Cardiac muscle cell (in vitro differentiated cells and primary cell): ENCODE measurements around the gene SEMA3D. TPM values are rescaled to one million over a fixed set of nuclear protein-coding genes. Genes with fewer than 3 reads are reported as not detected.

Source experiments
- DNase-seq, 2 donors: peaks; one replicate each; pipeline versions ENCODE4 v3.0.0 to v3.0.0-alpha.2; 2010 to 2017; ENCODE audit warnings: low read depth in 1 of 2, low spot score in 1 of 2
- H3K27ac ChIP-seq: fragments of 200-600 bp; sonication (generic); 2 replicates; pipeline ENCODE4 v1.5.1; 2016
- H3K27me3 ChIP-seq: fragments of 200-600 bp; sonication (generic); 2 replicates; pipeline ENCODE4 v1.6.0; 2016; ENCODE audit warnings: control low read depth
- H3K36me3 ChIP-seq: fragments of 200-600 bp; sonication (generic); 2 replicates; pipeline ENCODE4 v1.5.1; 2016; ENCODE audit warnings: control low read depth
- H3K4me1 ChIP-seq: fragments of 200-600 bp; sonication (generic); 2 replicates; pipeline ENCODE4 v1.8.1; 2017; ENCODE audit warnings: low read depth, mild to moderate bottlenecking, mixed run types
- H3K4me3 ChIP-seq: fragments of 200-600 bp; sonication (generic); 2 replicates; pipeline ENCODE4 v1.5.1; 2016; ENCODE audit warnings: mild to moderate bottlenecking
- H3K9me3 ChIP-seq: fragments of 200-600 bp; sonication (generic); 2 replicates; pipeline ENCODE4 v1.5.1; 2017; ENCODE audit warnings: low read depth, mild to moderate bottlenecking, control low read depth
- polyA plus RNA-seq: library from polyadenylated mRNA; unstranded; fragments of >200 nt; fragmentation: Nextera tagmentation; extraction: Ambion mirVana; gene quantifications from 2 replicates; pipeline ENCODE4 v1.2.1, GENCODE V29; 2016
- total RNA-seq: library from RNA; depleted of rRNA; stranded (reverse); fragments of >200 nt; gene quantifications from 2 replicates; pipeline ENCODE4 v1.2.3, GENCODE V29; 2016
- TF ChIP-seq, protein P1 (sequence below): IDR thresholded peaks from 2 replicates; pipeline ENCODE4 v1.5.1; 2012; ENCODE audit warnings: low read depth, mild to moderate bottlenecking, low read length

The SEMA3D gene
- total and polyA plus RNA-seq, 2 experiments from 2014 or later = 2.1 to 3.7 TPM

DNA sequence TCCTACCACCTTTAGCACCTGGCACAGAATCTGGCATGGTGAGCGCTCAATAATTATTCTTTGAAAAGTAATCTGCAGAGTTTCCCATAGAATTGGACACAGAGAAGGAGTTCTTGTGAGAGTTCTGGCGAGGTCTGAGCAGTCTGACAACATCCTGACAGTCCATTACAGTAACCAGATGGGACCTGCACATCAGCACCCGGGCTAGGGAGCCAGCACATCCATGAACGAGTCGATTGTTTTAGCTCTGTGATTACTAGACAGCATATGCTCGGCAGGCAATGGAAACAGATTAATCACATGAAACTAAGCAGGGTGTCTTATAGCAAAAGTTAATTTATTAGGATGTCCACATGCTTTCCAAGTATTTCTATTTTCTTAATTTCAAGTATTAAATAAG is 96.7 kb downstream of the SEMA3D start:
- no peaks in the 10 kb centered on the region for H3K36me3 ChIP-seq
- H3K4me3 ChIP-seq = no peak overlapping the region
- TF ChIP-seq, protein P1, sequence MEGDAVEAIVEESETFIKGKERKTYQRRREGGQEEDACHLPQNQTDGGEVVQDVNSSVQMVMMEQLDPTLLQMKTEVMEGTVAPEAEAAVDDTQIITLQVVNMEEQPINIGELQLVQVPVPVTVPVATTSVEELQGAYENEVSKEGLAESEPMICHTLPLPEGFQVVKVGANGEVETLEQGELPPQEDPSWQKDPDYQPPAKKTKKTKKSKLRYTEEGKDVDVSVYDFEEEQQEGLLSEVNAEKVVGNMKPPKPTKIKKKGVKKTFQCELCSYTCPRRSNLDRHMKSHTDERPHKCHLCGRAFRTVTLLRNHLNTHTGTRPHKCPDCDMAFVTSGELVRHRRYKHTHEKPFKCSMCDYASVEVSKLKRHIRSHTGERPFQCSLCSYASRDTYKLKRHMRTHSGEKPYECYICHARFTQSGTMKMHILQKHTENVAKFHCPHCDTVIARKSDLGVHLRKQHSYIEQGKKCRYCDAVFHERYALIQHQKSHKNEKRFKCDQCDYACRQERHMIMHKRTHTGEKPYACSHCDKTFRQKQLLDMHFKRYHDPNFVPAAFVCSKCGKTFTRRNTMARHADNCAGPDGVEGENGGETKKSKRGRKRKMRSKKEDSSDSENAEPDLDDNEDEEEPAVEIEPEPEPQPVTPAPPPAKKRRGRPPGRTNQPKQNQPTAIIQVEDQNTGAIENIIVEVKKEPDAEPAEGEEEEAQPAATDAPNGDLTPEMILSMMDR = no peak
- no peaks in the 10 kb centered on the region for H3K4me1 ChIP-seq
- DNase-seq = peak; percentile 34 to 58
- no peaks in the 10 kb centered on the region for H3K27me3 ChIP-seq
- H3K27ac ChIP-seq = no peak overlapping the region
- H3K9me3 ChIP-seq = no peaks in the 10 kb centered on the region

DNA sequence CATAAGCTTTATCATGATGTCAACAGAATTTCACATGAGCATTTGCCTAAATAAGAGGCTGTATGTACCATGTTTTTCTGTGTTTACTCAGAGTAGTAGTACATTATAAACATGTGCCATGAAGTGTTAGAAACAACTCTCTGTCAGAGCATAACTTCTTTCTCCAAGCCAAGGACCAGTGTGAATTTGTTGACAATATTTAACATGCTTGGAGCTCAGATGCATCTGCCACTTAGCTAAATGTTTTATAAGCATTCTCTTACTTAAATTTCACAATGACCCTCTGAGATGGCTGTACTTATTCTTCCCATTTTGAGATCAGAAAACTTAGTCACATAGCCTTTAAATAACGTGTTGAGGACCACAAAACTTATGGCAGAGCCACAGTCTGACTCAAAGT is 105.0 kb downstream of the SEMA3D start:
- Histone ChIP-seq H3K36me3 (no peaks in the 10 kb centered on the region), H3K9me3 (no peaks in the 10 kb centered on the region), H3K27ac (no peak overlapping the region), H3K27me3 (no peaks in the 10 kb centered on the region), H3K4me1 (no peaks in the 10 kb centered on the region), H3K4me3 (no peak overlapping the region)
- DNase-seq = no peak
- TF ChIP-seq, protein P1 = no peak

DNA sequence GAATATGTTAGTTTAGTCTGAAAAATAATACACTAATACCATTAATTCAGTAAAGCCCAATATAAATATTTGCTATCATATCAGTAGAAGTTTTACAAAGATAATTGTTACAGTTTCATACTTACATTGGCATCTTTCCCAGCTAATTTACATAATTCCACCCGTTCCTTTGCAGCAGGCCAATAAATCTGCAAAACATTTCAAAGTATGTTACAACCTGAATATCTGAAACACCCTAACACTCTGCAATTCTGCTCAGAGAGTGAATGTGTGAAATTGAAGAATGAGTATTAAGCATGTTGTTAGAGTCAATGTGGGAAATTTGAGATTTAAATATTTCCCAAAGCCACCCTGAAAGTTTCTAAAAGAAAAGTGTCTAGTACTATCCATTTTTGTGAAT is 105.5 kb downstream of the SEMA3D start:
- no peaks in the 10 kb centered on the region for H3K9me3 ChIP-seq

DNA sequence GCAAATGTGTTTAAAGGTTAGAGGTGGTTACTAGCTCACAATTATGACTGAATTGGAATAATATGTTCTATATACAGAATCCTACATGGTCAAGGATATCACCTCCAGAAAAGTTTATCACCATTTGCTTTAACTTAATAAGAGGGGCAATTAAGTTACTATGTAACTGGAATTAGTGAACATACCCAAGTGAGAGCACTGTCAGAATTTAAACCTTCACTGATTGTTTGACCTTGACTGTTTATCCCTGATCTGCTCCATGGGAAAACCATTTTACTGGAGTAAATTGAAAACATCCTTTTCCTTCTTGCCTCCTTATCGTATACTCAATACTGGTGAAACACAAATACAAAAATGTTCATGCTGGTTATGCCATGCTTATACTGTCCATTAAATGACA is 107.4 kb downstream of the SEMA3D start:
- TF ChIP-seq, protein P1 = no peak
- no peaks in the 10 kb centered on the region for H3K9me3 ChIP-seq

More for the DNA sequence above, 105.5 kb downstream of the SEMA3D start:
- Histone ChIP-seq H3K27me3 (no peaks in the 10 kb centered on the region), H3K4me1 (no peaks in the 10 kb centered on the region), H3K4me3 (no peak overlapping the region), H3K36me3 (no peaks in the 10 kb centered on the region), H3K27ac (no peak overlapping the region)
- TF ChIP-seq, protein P1 = no peak
- DNase-seq = no peak

DNA sequence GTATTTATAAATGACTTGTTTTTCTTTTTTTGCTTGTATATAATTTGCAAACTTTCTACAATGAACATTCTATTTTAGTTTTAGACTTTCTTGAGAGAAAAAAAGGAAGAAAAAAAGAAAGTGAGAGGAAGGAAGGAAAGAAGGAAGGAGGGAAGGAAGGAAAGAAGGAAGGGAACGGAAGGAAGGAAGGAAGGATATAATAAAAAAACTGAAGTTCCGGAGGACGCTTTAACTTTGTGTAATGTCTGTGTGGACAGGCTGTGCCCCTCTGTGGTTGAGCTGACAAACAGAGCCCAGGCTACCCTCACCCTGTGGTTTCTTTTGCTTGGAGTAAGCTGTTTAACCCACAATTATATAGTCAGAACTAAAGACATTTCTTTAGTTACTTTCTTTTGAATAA is 108.7 kb downstream of the SEMA3D start:
- no peaks in the 10 kb centered on the region for H3K4me1 ChIP-seq
- TF ChIP-seq, protein P1 = no peak
- no peaks in the 10 kb centered on the region for H3K27me3 ChIP-seq
- H3K36me3 ChIP-seq = no peaks in the 10 kb centered on the region
- H3K9me3 ChIP-seq = no peaks in the 10 kb centered on the region
- DNase-seq = no peak
- H3K4me3 ChIP-seq = no peak overlapping the region
- H3K27ac ChIP-seq = no peak overlapping the region

More for the DNA sequence above, 107.4 kb downstream of the SEMA3D start:
- no peaks in the 10 kb centered on the region for H3K36me3 ChIP-seq
- H3K27me3 ChIP-seq = no peaks in the 10 kb centered on the region
- H3K4me3 ChIP-seq = no peak overlapping the region
- no peak for DNase-seq
- H3K4me1 ChIP-seq = no peaks in the 10 kb centered on the region
- no peak overlapping the region for H3K27ac ChIP-seq

DNA sequence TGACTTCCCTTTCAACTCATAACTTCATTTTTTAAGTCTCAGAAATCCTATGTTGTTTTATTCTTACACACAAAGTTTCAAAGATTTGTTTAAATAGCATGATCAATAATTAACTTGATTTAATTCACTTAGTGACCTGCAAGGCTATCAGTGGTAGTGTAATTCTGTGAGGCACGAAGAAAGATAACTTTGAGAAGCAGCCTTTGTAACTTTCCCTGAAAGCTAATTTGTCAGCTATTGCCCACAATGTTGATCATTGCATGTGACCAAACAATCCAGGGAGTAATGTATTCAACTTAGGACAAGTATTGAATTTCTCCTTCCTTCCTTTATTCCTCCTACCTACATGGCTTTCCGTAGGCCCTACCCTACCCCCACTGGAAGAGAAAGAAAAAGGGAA is 111.0 kb downstream of the SEMA3D start:
- Histone ChIP-seq H3K27me3 (no peaks in the 10 kb centered on the region), H3K27ac (no peak overlapping the region), H3K4me3 (no peak overlapping the region), H3K9me3 (no peaks in the 10 kb centered on the region), H3K36me3 (no peaks in the 10 kb centered on the region), H3K4me1 (no peaks in the 10 kb centered on the region)
- TF ChIP-seq, protein P1 = no peak
- DNase-seq = no peak
